ENCODE data around the gene NAP1L5.

DNA sequence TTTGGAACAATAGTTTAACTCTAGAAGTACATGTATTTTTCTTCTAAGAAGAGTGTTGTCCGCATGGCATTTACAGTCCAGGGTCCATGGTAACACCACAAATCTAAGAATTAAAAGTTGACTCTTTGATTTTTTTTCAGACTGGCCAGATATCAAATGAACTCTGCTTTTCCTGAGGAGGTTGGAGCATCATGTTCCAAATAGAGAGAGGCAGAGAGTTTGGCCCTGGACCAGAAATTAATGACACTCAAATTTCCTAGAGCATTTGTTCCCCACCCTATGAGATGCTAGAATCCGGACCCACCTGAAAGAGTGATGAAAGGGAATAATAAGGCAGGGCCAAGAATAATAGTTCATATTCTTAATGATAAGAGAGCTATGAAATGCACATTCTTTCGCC lies 47.0 kb upstream of the NAP1L5 start:
- TF ChIP-seq, protein P1, sequence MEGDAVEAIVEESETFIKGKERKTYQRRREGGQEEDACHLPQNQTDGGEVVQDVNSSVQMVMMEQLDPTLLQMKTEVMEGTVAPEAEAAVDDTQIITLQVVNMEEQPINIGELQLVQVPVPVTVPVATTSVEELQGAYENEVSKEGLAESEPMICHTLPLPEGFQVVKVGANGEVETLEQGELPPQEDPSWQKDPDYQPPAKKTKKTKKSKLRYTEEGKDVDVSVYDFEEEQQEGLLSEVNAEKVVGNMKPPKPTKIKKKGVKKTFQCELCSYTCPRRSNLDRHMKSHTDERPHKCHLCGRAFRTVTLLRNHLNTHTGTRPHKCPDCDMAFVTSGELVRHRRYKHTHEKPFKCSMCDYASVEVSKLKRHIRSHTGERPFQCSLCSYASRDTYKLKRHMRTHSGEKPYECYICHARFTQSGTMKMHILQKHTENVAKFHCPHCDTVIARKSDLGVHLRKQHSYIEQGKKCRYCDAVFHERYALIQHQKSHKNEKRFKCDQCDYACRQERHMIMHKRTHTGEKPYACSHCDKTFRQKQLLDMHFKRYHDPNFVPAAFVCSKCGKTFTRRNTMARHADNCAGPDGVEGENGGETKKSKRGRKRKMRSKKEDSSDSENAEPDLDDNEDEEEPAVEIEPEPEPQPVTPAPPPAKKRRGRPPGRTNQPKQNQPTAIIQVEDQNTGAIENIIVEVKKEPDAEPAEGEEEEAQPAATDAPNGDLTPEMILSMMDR (tag by site-specific recombination; IDR thresholded peaks at IDR 0.05): no peak
- TF ChIP-seq PRDM1 (tag by site-specific recombination; IDR thresholded peaks at IDR 0.05): no peak
